Thoracic aorta (tissue), 2 donors: ENCODE results near the gene PVR. TPM values are rescaled to one million over a fixed set of nuclear protein-coding genes. Genes with fewer than 3 reads are reported as not detected.

Experiments
- ATAC-seq: fragments of 150-250 bp; one replicate; pipeline ENCODE4 v1.8.0; 2017; ENCODE audit warnings: low read depth; ENCODE audit not compliant: insufficient number of reproducible peaks, low FRiP score
- DNase-seq: peaks from one replicate; pipeline ENCODE4 v3.0.0-alpha.2; 2020; ENCODE audit warnings: low spot score
- H3K27ac ChIP-seq, 2 donors: fragments of 200-600 bp; sonication (generic); 1 replicate in 1 of 2; 2 replicates in 1 of 2; pipeline ENCODE4 v1.5.1; 2016; ENCODE audit warnings: mild to moderate bottlenecking in 2 of 2, moderate library complexity in 2 of 2
- H3K27me3 ChIP-seq: fragments of 200-600 bp; sonication (generic); replicated peaks from 2 replicates; pipeline ENCODE4 v1.6.0; 2016; ENCODE audit warnings: mild to moderate bottlenecking; ENCODE audit not compliant: insufficient read depth
- H3K36me3 ChIP-seq: fragments of 200-600 bp; sonication (generic); one replicate; pipeline ENCODE4 v1.5.1; 2016
- H3K4me1 ChIP-seq, 2 donors: fragments of 200-600 bp; sonication (generic); 1 replicate in 1 of 2; 2 replicates in 1 of 2; pipeline versions ENCODE4 v1.5.1 to v1.6.0; 2016; ENCODE audit warnings: low read depth in 2 of 2, mild to moderate bottlenecking in 1 of 2; ENCODE audit not compliant: control insufficient read depth in 1 of 2
- H3K4me3 ChIP-seq: fragments of 200-600 bp; sonication (generic); 2 replicates; pipeline ENCODE4 v1.5.1; 2016; ENCODE audit warnings: mild to moderate bottlenecking
- H3K9me3 ChIP-seq: fragments of 200-600 bp; sonication (generic); 2 replicates; pipeline ENCODE4 v1.5.1; 2016
- total RNA-seq, 2 donors: library from RNA; depleted of rRNA; stranded (reverse); fragments of >200 nt; gene quantifications; one replicate each; pipeline versions ENCODE4 v1.1.0 to v1.2.3, GENCODE V29; 2016
- TF ChIP-seq, protein P1 (sequence below): fragments of 200-600 bp; sonication (generic); IDR thresholded peaks from one replicate; pipeline ENCODE4 v1.5.1; 2019; ENCODE audit warnings: antibody characterized with exemption

PVR gene
- total RNA-seq, 2 donors from 2014 or later = 59.7 to 102 TPM

GRCh38 chr19:44690131-44690440 lies 46.4 kb downstream of the PVR start:
- Histone ChIP-seq H3K36me3 (no peaks in the 10 kb centered on the region), H3K4me3 (no peak overlapping the region), H3K4me1 (peaks cover 5 to 31% of the 10 kb centered on the region in 2 donors), H3K27ac (no peak overlapping the region), H3K27me3 (no peaks in the 10 kb centered on the region), H3K9me3 (no peaks in the 10 kb centered on the region)
- DNase-seq = no peak
- no peak for ATAC-seq
- TF ChIP-seq, protein P1, sequence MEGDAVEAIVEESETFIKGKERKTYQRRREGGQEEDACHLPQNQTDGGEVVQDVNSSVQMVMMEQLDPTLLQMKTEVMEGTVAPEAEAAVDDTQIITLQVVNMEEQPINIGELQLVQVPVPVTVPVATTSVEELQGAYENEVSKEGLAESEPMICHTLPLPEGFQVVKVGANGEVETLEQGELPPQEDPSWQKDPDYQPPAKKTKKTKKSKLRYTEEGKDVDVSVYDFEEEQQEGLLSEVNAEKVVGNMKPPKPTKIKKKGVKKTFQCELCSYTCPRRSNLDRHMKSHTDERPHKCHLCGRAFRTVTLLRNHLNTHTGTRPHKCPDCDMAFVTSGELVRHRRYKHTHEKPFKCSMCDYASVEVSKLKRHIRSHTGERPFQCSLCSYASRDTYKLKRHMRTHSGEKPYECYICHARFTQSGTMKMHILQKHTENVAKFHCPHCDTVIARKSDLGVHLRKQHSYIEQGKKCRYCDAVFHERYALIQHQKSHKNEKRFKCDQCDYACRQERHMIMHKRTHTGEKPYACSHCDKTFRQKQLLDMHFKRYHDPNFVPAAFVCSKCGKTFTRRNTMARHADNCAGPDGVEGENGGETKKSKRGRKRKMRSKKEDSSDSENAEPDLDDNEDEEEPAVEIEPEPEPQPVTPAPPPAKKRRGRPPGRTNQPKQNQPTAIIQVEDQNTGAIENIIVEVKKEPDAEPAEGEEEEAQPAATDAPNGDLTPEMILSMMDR = no peak

DNA sequence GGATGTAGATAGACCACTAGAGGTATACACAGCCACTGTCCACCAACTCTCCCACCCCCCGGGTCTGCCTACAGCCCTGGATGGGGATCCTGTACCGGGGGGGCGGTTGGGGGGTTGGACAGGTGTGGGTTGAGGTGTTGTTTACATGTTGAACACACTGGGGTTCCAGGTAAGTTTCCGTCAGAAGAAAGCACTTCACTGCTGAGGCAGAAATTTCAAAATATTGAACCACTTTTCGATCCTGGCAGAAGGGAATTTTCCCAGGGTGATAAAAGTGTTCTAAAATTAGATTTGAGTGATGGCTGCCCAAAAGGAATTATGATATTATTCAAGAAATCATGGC lies 48.6 kb downstream of the PVR start:
- DNase-seq = no peak
- peaks cover 5 to 25% of the 10 kb centered on the region in 2 donors for H3K4me1 ChIP-seq
- H3K27ac ChIP-seq = peak overlapping the region in 1 of 2 donors; percentile 23

GRCh38 chr19:44694184-44694579 lies 50.5 kb downstream of the PVR start:
- no peak overlapping the region for H3K27ac ChIP-seq
- ATAC-seq (no peak), DNase-seq (no peak)
- TF ChIP-seq, protein P1 = no peak
- no peaks in the 10 kb centered on the region for H3K36me3 ChIP-seq
- H3K9me3 ChIP-seq = no peaks in the 10 kb centered on the region
- no peaks in the 10 kb centered on the region for H3K27me3 ChIP-seq
- peaks cover 5 to 22% of the 10 kb centered on the region in 2 donors for H3K4me1 ChIP-seq
- H3K4me3 ChIP-seq = no peak overlapping the region

More for the DNA sequence above, 48.6 kb downstream of the PVR start:
- Histone ChIP-seq H3K9me3 (no peaks in the 10 kb centered on the region), H3K36me3 (no peaks in the 10 kb centered on the region), H3K27me3 (no peaks in the 10 kb centered on the region), H3K4me3 (peak overlapping the region; percentile 26)
- TF ChIP-seq, protein P1 = no peak
- ATAC-seq = no peak

DNA sequence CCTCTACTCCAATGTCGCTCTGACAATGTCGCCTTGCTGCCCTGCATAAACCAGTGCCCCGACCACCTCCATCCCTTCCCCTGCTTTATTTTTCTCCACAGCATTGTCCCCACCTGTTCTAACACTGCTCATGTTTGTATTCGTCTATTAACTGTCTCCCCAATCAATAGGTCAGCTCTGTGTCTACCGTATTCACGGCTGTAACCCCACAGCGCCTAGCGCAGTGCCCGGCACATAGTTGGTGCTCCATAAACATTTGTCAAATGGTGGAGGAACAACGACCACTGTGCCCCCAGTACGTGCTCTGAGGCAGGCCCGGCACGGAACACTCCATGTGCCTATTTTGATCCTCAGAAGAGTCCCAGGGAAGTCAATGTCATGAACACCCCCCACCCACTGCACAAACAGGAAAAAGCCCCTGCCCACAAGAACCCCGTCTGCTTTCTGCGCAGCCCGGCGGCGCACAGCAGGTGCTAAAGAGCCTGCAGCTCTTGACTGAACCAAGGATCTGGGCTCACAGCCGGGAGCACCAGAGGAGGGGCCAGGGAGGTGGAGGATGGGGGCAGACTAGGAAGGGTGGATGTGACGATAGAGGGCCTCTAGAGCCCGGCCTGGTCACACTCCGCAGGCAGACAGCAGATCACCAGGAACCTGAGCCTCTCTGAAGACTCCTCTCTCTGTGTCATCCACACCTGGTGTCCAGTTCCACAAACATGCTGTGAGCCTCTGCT lies 53.4 kb downstream of the PVR start:
- TF ChIP-seq, protein P1 = no peak
- no peak for ATAC-seq

GRCh38 chr19:44697670-44698034 lies 53.9 kb downstream of the PVR start:
- ATAC-seq = no peak
- DNase-seq = no peak
- TF ChIP-seq, protein P1 = no peak
- Histone ChIP-seq H3K4me3 (no peak overlapping the region), H3K9me3 (no peaks in the 10 kb centered on the region), H3K4me1 (peaks cover 0 to 6% of the 10 kb centered on the region in 2 donors), H3K36me3 (no peaks in the 10 kb centered on the region), H3K27me3 (no peaks in the 10 kb centered on the region), H3K27ac (no peak overlapping the region)

More for the DNA sequence above, 53.4 kb downstream of the PVR start:
- H3K4me1 ChIP-seq = peaks cover 3 to 11% of the 10 kb centered on the region in 2 donors
- H3K9me3 ChIP-seq = no peaks in the 10 kb centered on the region
- DNase-seq = no peak
- H3K27me3 ChIP-seq = no peaks in the 10 kb centered on the region
- no peaks in the 10 kb centered on the region for H3K36me3 ChIP-seq
- no peak overlapping the region for H3K27ac ChIP-seq
- no peak overlapping the region for H3K4me3 ChIP-seq
